Stimulated activated memory B cell treated with anti-CD40 and anti-IgM and Interleukin-4, amounts not matched to agents 10 μg/mL and 1 μg/mL and 100 μg/mL, for 72 hours (primary cell): ENCODE data around the gene TSEN34.
"Not testable (repeated sequence)": the region's sequence is repeated elsewhere in the genome, so short reads cannot be mapped to it uniquely, and the experiment has no call there.

Source experiments
- ATAC-seq: fragments of 150-1000 bp; cut with Tn5 transposase; 2 replicates; pipeline ENCODE4 v1.10.0; 2021
- H3K27ac Mint-ChIP-seq: one replicate; pipeline ENCODE4 v1.8.0; 2022; ENCODE audit warnings: mild to moderate bottlenecking, mixed read lengths
- H3K27me3 Mint-ChIP-seq: one replicate; pipeline ENCODE4 v1.8.0; 2022; ENCODE audit warnings: mixed read lengths
- H3K36me3 Mint-ChIP-seq: one replicate; pipeline ENCODE4 v1.8.0; 2022; ENCODE audit warnings: mixed read lengths
- H3K4me1 Mint-ChIP-seq: one replicate; pipeline ENCODE4 v1.8.0; 2022; ENCODE audit warnings: mixed read lengths
- H3K4me3 Mint-ChIP-seq: one replicate; pipeline ENCODE4 v1.8.0; 2022; ENCODE audit warnings: mild to moderate bottlenecking, moderate library complexity, mixed read lengths
- H3K9me3 Mint-ChIP-seq: one replicate; pipeline ENCODE4 v1.8.0; 2022; ENCODE audit warnings: mixed read lengths

TSEN34 gene

GRCh38 chr19:54222474-54223276 lies 31.6 kb downstream of the TSEN34 start, which contains the start of gene LILRB3:
Gene LILRB3 (minus strand): TSS chr19:54223007. CDS start chr19:54222976, 31 bp downstream.
- not testable (repeated sequence) for H3K4me3 Mint-ChIP-seq, H3K36me3 Mint-ChIP-seq, H3K9me3 Mint-ChIP-seq, H3K4me1 Mint-ChIP-seq, H3K27ac Mint-ChIP-seq
- ATAC-seq, result peak; percentile 39
- H3K27me3 Mint-ChIP-seq, result peaks cover 38% of the 10 kb centered on the region

GRCh38 chr19:54223277-54223936 lies 32.3 kb downstream of the TSEN34 start:
- peaks cover 45% of the 10 kb centered on the region for H3K27me3 Mint-ChIP-seq
- H3K9me3 Mint-ChIP-seq, ATAC-seq, H3K4me1 Mint-ChIP-seq, H3K27ac Mint-ChIP-seq, H3K36me3 Mint-ChIP-seq, H3K4me3 Mint-ChIP-seq: not testable (repeated sequence)

GRCh38 chr19:54223937-54224281 lies 32.8 kb downstream of the TSEN34 start:
- H3K4me1 Mint-ChIP-seq, H3K9me3 Mint-ChIP-seq, H3K4me3 Mint-ChIP-seq, ATAC-seq, H3K36me3 Mint-ChIP-seq, H3K27ac Mint-ChIP-seq: not testable (repeated sequence)
- H3K27me3 Mint-ChIP-seq, result peaks cover 50% of the 10 kb centered on the region

GRCh38 chr19:54224619-54225018 lies 33.5 kb downstream of the TSEN34 start:
- not testable (repeated sequence) for ATAC-seq, H3K4me3 Mint-ChIP-seq, H3K27ac Mint-ChIP-seq, H3K9me3 Mint-ChIP-seq, H3K4me1 Mint-ChIP-seq, H3K36me3 Mint-ChIP-seq
- H3K27me3 Mint-ChIP-seq, result peaks cover 57% of the 10 kb centered on the region

- ATAC-seq, result no peak
- H3K9me3 Mint-ChIP-seq, result peaks cover 3% of the 10 kb centered on the region
Observed at GRCh38 chr19:54229146-54229545, 38.0 kb downstream of the TSEN34 start.

GRCh38 chr19:54230031-54230430 lies 38.9 kb downstream of the TSEN34 start:
- peaks cover 6% of the 10 kb centered on the region for H3K36me3 Mint-ChIP-seq
- peaks cover 6% of the 10 kb centered on the region for H3K4me1 Mint-ChIP-seq
- no peak overlapping the region for H3K4me3 Mint-ChIP-seq
- no peak for ATAC-seq
- H3K27ac Mint-ChIP-seq, result no peak overlapping the region
- H3K9me3 Mint-ChIP-seq, result peaks cover 6% of the 10 kb centered on the region
- peaks cover 66% of the 10 kb centered on the region for H3K27me3 Mint-ChIP-seq

More at GRCh38 chr19:54229146-54229545, 38.0 kb downstream of the TSEN34 start:
- Mint-ChIP-seq H3K4me1 (peaks cover 6% of the 10 kb centered on the region), H3K27me3 (peaks cover 64% of the 10 kb centered on the region), H3K27ac (no peak overlapping the region), H3K36me3 (peaks cover 6% of the 10 kb centered on the region), H3K4me3 (no peak overlapping the region)

- Mint-ChIP-seq H3K36me3 (peaks cover 6% of the 10 kb centered on the region), H3K27ac (no peak overlapping the region), H3K4me3 (no peak overlapping the region), H3K9me3 (peaks cover 8% of the 10 kb centered on the region), H3K27me3 (peaks cover 66% of the 10 kb centered on the region), H3K4me1 (peaks cover 6% of the 10 kb centered on the region)
- ATAC-seq, result peak; percentile 90
Observed at GRCh38 chr19:54231077-54231931, 40.2 kb downstream of the TSEN34 start.

- no peak for ATAC-seq
- H3K36me3 Mint-ChIP-seq, result no peaks in the 10 kb centered on the region
- peaks cover 5% of the 10 kb centered on the region for H3K9me3 Mint-ChIP-seq
- H3K27me3 Mint-ChIP-seq, result peaks cover 55% of the 10 kb centered on the region
- no peak overlapping the region for H3K27ac Mint-ChIP-seq
- H3K4me3 Mint-ChIP-seq, result no peak overlapping the region
- peaks cover 6% of the 10 kb centered on the region for H3K4me1 Mint-ChIP-seq
Observed at GRCh38 chr19:54233941-54234340, 42.8 kb downstream of the TSEN34 start.

- not testable (repeated sequence) for H3K36me3 Mint-ChIP-seq, H3K9me3 Mint-ChIP-seq, H3K27ac Mint-ChIP-seq, H3K4me1 Mint-ChIP-seq, H3K4me3 Mint-ChIP-seq
- H3K27me3 Mint-ChIP-seq, result peaks cover 34% of the 10 kb centered on the region
- peak; percentile 49 for ATAC-seq
Observed at GRCh38 chr19:54239491-54240371, 48.6 kb downstream of the TSEN34 start.

- peaks cover 42% of the 10 kb centered on the region for H3K27me3 Mint-ChIP-seq
- H3K4me1 Mint-ChIP-seq, H3K36me3 Mint-ChIP-seq, H3K9me3 Mint-ChIP-seq, H3K4me3 Mint-ChIP-seq, H3K27ac Mint-ChIP-seq: not testable (repeated sequence)
- ATAC-seq, result peak; percentile 10
Observed at GRCh38 chr19:54240372-54241336, 49.5 kb downstream of the TSEN34 start.

GRCh38 chr19:54242234-54242633 lies 51.1 kb downstream of the TSEN34 start:
- peaks cover 48% of the 10 kb centered on the region for H3K27me3 Mint-ChIP-seq
- not testable (repeated sequence) for H3K27ac Mint-ChIP-seq, H3K4me3 Mint-ChIP-seq, ATAC-seq, H3K36me3 Mint-ChIP-seq, H3K9me3 Mint-ChIP-seq, H3K4me1 Mint-ChIP-seq

- ATAC-seq, result peak; percentile 40
- H3K36me3 Mint-ChIP-seq, H3K27ac Mint-ChIP-seq, H3K4me3 Mint-ChIP-seq, H3K9me3 Mint-ChIP-seq, H3K4me1 Mint-ChIP-seq: not testable (repeated sequence)
- H3K27me3 Mint-ChIP-seq, result peaks cover 52% of the 10 kb centered on the region
Observed at GRCh38 chr19:54242646-54243045, 51.5 kb downstream of the TSEN34 start, which contains the start of gene LILRA6. Gene LILRA6 (minus strand): TSS chr19:54242790.

- not testable (repeated sequence) for ATAC-seq, H3K36me3 Mint-ChIP-seq, H3K9me3 Mint-ChIP-seq, H3K4me3 Mint-ChIP-seq, H3K27ac Mint-ChIP-seq
- H3K4me1 Mint-ChIP-seq, result peaks cover 15% of the 10 kb centered on the region
- peaks cover 56% of the 10 kb centered on the region for H3K27me3 Mint-ChIP-seq
Observed at GRCh38 chr19:54243809-54244208, 52.7 kb downstream of the TSEN34 start.
